Measurements from ENCODE around the gene STK35.

STK35 gene

GRCh38 chr20:2135013-2135412, 33.4 kb downstream of the STK35 start:
- TF ChIP-seq POLR2A (IDR thresholded peaks at IDR 0.05; ENCODE audit: low read length) (no peak), GATA1 (IDR thresholded peaks at IDR 0.05; ENCODE audit: low read depth, low read length) (no peak)
- DNase-seq: no peak

GRCh38 chr20:2136275-2136674, 34.6 kb downstream of the STK35 start:
- no peak for DNase-seq
- no peak for TF ChIP-seq POLR2A (IDR thresholded peaks at IDR 0.05; ENCODE audit: low read length)
- no peak for TF ChIP-seq GATA1 (IDR thresholded peaks at IDR 0.05; ENCODE audit: low read depth, low read length)

GRCh38 chr20:2137552-2138201, 36.0 kb downstream of the STK35 start:
- no peak for TF ChIP-seq GATA1 (IDR thresholded peaks at IDR 0.05; ENCODE audit: low read depth, low read length)
- TF ChIP-seq POLR2A (IDR thresholded peaks at IDR 0.05; ENCODE audit: low read length): no peak
- no peak for DNase-seq

- no peak for DNase-seq
- TF ChIP-seq GATA1 (IDR thresholded peaks at IDR 0.05; ENCODE audit: low read depth, low read length): no peak
- no peak for TF ChIP-seq POLR2A (IDR thresholded peaks at IDR 0.05; ENCODE audit: low read length)
Observed at GRCh38 chr20:2138396-2138795, 36.8 kb downstream of the STK35 start.

GRCh38 chr20:2139250-2139649, 37.6 kb downstream of the STK35 start:
- DNase-seq: no peak
- TF ChIP-seq POLR2A (IDR thresholded peaks at IDR 0.05; ENCODE audit: low read length) (no peak), GATA1 (IDR thresholded peaks at IDR 0.05; ENCODE audit: low read depth, low read length) (no peak)

- no peak for DNase-seq
- TF ChIP-seq POLR2A (IDR thresholded peaks at IDR 0.05; ENCODE audit: low read length): no peak
- TF ChIP-seq GATA1 (IDR thresholded peaks at IDR 0.05; ENCODE audit: low read depth, low read length): no peak
Observed at GRCh38 chr20:2139736-2140135, 38.1 kb downstream of the STK35 start.

- TF ChIP-seq POLR2A (IDR thresholded peaks at IDR 0.05; ENCODE audit: low read length): no peak
- TF ChIP-seq GATA1 (IDR thresholded peaks at IDR 0.05; ENCODE audit: low read depth, low read length): no peak
- DNase-seq: no peak
Observed at GRCh38 chr20:2140561-2140960, 38.9 kb downstream of the STK35 start.

GRCh38 chr20:2141600-2142575, 40.3 kb downstream of the STK35 start:
- TF ChIP-seq POLR2A (IDR thresholded peaks at IDR 0.05; ENCODE audit: low read length): no peak
- TF ChIP-seq GATA1 (IDR thresholded peaks at IDR 0.05; ENCODE audit: low read depth, low read length): no peak
- DNase-seq: no peak

GRCh38 chr20:2142649-2143048, 41.0 kb downstream of the STK35 start:
- no peak for DNase-seq
- TF ChIP-seq GATA1 (IDR thresholded peaks at IDR 0.05; ENCODE audit: low read depth, low read length): no peak
- no peak for TF ChIP-seq POLR2A (IDR thresholded peaks at IDR 0.05; ENCODE audit: low read length)

GRCh38 chr20:2143594-2143993, 42.0 kb downstream of the STK35 start:
- TF ChIP-seq GATA1 (IDR thresholded peaks at IDR 0.05; ENCODE audit: low read depth, low read length) (no peak), POLR2A (IDR thresholded peaks at IDR 0.05; ENCODE audit: low read length) (no peak)

GRCh38 chr20:2144850-2145249, 43.2 kb downstream of the STK35 start:
- TF ChIP-seq GATA1 (IDR thresholded peaks at IDR 0.05; ENCODE audit: low read depth, low read length) (no peak), POLR2A (IDR thresholded peaks at IDR 0.05; ENCODE audit: low read length) (no peak)
- DNase-seq: no peak

More at GRCh38 chr20:2143594-2143993, 42.0 kb downstream of the STK35 start:
- DNase-seq: no peak

- TF ChIP-seq POLR2A (IDR thresholded peaks at IDR 0.05; ENCODE audit: low read length) (no peak), GATA1 (IDR thresholded peaks at IDR 0.05; ENCODE audit: low read depth, low read length) (no peak)
- no peak for DNase-seq
Observed at GRCh38 chr20:2145376-2145775, 43.7 kb downstream of the STK35 start.

- no peak for TF ChIP-seq POLR2A (IDR thresholded peaks at IDR 0.05; ENCODE audit: low read length)
- no peak for TF ChIP-seq GATA1 (IDR thresholded peaks at IDR 0.05; ENCODE audit: low read depth, low read length)
Observed at GRCh38 chr20:2146080-2146867, 44.6 kb downstream of the STK35 start.

GRCh38 chr20:2149507-2149906, 47.9 kb downstream of the STK35 start:
- DNase-seq: no peak
- TF ChIP-seq POLR2A (IDR thresholded peaks at IDR 0.05; ENCODE audit: low read length) (no peak), GATA1 (IDR thresholded peaks at IDR 0.05; ENCODE audit: low read depth, low read length) (no peak)

More at GRCh38 chr20:2146080-2146867, 44.6 kb downstream of the STK35 start:
- DNase-seq: no peak

All from erythroblast (primary cell).